GM21723 (cell line): ENCODE data around the gene TRIM37.
A peak's percentile ranks its signal among the peaks of the same experiment; 100 is the strongest.
"Not testable (repeated sequence)": the region's sequence is repeated elsewhere in the genome, so short reads cannot be mapped to it uniquely, and the experiment has no call there.

Source experiments
- ATAC-seq: cut with Tn5 transposase; IDR thresholded peaks from one replicate; pipeline ENCODE4 v1.9.1; 2021; ENCODE audit warnings: mild to moderate bottlenecking, moderate library complexity; ENCODE audit not compliant: unreplicated experiment

The TRIM37 gene

DNA sequence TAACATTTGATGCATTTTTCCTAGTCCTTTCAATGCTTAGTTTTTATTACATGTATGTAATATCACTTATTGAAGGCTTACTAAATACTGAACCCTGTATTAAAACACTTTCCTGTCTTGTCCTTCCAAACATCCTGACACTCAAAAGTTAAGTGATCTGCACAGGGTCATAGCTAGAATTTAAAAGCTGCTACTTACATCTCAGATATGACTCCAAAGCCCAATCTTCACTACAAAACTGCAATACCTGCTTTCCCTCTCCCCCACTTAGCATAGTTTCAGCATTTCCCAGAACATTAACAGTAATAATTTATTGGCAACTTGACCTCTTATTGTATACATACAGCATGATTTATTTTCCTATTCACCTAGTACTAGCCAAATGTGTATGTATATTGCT, 4.3 kb upstream of the TRIM37 start:
- ATAC-seq, result no peak

DNA sequence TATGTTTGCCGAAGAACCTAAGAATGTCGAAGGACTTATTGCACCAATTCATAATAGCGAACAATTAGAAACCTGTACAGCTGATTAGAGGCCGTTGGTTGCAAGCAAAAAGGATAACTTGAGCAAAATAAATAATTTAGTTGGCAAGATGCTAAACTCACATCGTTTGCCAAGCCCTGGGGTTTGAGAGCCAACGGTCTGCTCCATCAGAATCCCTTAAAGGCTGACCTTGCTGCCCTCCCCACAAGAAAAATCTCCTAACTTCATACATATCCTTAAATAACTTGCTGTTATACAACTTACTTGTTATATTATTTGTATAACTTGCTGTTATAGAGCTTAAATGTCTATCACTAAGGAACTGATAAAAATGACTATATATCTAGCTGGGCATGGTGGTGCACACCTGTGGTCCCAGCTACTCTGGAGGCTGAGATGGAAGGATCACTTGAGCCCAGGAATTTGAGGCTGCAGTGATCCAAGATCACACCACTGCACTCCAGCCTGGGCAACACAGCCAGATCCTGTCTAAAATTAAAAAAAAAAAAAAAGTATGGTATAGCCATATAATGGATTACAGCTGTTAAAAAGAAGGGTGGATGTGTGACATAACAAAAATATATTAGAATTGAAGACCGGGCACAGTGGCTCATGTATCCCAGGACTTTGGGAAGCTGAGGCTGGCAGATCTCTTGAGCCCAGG, 1.9 kb upstream of the TRIM37 start:
- no peak for ATAC-seq

DNA sequence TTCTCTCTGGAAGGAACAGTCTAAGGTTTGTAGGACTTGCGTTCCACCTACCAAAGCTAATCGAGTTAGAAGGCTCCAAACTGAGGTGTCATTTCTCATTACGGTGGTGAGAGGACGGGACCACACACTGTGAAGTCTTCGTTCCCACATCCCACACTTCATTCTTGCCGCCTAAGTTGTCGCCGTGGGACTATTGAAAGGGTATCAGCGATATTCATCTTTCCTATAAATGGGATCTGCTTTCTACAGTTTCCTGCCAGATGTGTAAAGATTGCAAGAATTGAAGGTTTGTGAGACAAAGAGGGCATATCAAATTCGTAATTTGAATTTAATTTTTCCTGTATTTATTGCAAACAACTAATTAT, 608 bp upstream of the TRIM37 start:
- ATAC-seq, result peak; percentile 7

DNA sequence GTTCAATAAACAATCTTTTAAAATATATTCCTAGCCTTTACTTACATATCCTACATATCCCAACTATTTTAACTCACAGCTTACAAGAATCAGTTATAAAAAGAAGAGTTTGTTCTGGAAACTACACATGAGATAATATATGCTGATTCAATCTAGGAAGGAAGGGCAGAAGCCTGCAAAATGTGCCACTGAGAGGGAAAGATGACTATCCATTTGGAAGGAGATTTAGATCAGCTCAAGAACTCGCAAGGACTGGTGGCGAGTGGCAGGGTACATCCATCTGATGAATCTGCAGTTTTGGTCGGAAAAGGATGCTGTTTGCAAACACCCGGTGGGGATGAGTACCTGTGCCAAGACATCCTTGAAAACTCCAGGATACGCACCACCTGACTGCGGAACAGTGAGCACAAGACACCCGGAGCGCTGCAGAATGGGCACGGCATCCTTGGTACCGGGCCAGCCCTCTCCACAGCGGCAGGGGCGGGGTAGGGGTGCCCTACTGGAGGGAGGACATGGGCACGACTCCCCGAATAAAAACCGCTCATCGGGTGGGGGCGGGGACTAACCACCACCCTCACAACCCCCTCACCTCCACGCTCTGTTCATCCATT, 723 bp downstream of the TRIM37 start:
- peak; percentile 39 for ATAC-seq

GRCh38 chr17:59101178-59101577, 5.5 kb downstream of the TRIM37 start:
- no peak for ATAC-seq

- no peak for ATAC-seq
These were observed 8.8 kb downstream of the TRIM37 start for GRCh38 chr17:59097876-59098275.

- no peak for ATAC-seq
These were observed 11.7 kb downstream of the TRIM37 start for GRCh38 chr17:59094861-59095530.

GRCh38 chr17:59093702-59094231, 12.9 kb downstream of the TRIM37 start:
- ATAC-seq, result no peak

DNA sequence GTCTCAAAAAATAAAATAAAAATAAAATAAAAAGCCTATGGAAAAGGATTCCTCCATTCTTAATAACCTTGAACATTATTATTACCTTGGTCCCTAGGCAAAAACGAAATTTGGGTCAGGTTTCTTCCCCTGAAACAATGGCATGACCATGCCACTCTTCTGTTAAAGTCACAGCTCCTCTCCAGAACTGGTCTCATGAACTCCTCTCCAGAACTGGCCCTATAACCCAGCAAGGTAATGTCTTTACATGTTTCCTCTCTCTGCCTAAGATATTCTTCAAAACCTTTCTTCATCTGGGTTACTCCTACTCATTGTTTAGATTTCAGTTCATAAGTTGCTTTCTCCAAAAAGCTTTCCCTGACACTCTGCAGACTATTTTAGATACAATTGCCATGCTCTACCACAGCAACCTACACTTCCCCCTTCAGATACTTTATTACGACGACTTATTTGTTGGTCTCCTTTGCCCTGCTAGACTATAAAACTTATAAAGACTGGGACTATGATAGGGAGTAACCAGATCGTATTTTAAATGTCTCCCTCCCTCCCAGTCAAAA, 13.5 kb downstream of the TRIM37 start:
- ATAC-seq, result no peak

DNA sequence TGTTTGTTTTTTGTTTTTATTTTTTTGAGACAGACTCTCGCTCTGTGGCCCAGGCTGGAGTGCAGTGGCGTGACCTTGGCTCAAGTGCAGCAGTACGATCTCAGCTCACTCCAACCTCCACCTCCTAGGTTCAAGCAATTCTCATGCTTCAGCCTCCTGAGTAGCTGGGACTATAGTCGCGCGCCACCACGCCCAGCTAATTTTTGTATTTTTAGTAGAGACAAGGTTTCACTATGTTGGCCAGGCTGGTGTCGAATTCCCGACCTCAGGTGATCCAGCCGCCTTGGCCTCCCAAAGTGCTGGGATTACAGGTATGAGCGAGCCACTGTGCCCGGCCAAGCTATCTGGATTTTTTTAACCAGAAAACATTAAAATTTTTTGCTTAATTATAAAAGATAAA, 16.1 kb downstream of the TRIM37 start:
- not testable (repeated sequence) for ATAC-seq

GRCh38 chr17:59084154-59084553, 22.5 kb downstream of the TRIM37 start:
- no peak for ATAC-seq

DNA sequence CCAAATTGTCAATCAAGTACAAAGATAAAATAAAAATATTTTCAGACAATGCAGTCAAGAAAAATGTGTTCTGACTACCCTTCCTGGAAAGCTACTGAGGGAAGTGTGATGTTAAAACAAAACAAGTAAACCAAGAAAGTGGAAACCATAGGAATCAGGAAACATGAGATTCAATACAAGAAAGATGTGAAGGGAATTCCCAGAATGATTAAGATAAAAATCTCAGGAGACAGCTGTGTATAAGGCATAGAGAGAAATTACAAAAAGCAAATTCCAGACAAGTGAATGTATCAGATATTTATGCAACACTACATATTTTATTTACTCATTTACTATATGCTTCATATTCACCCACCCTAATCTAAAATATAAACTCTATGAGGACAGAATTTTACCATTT, 32.2 kb downstream of the TRIM37 start:
- ATAC-seq, result no peak

DNA sequence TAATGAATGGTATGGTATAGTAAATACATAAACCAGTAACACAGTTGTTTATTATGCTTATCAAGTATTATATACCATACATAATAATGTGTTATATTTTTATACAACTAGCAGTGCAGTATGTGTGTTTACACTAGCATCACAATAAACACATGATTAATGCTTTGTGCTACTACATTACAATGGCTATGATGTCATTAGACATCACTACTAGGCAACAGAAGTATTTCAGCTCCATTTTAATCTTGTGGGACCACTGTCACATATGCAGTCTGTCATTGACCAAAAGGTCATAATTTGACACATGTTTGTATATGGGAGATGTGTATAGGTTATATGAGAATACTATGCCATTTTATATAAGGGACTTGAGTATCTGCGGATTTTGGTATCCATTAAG, 32.7 kb downstream of the TRIM37 start:
- no peak for ATAC-seq

GRCh38 chr17:59069856-59070255, 36.8 kb downstream of the TRIM37 start:
- no peak for ATAC-seq

GRCh38 chr17:59067756-59068155, 38.9 kb downstream of the TRIM37 start:
- no peak for ATAC-seq

DNA sequence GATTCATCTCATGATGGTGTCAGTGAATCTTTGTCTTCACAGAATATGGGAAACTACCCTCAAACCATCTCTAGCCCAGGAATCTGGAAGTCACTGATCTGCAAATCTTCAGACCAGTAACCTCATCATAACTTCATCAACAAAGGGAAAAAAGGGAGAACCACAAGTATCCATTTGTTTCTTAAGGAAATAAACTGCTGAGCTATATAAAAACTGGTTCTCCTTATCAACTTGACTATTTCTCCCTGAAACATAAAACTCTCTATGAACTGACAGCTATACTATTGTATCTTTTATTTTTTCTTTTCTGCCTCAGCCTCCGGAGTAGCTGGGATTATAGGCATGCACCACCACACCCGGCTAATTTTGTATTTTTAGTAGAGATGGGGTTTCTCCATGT, 39.3 kb downstream of the TRIM37 start:
- no peak for ATAC-seq

DNA sequence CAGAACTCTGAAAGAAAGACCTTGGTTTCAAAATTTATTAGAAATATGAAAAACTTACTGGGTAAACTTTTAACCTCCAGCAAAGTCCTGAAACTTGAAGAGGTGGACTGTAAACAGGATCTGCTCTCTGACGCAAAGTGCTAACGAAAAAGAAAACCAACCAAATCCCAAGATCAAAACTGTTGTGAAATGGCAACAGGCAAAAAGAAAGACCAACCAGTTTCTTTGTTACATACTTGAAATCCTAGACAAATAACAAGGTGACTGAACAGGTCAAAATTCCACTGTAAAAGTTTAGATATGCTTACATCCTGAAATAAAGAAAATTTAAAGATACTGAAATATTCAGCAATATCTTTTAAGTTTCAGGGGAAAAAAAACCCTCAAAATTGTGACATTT, 44.2 kb downstream of the TRIM37 start:
- ATAC-seq, result no peak

DNA sequence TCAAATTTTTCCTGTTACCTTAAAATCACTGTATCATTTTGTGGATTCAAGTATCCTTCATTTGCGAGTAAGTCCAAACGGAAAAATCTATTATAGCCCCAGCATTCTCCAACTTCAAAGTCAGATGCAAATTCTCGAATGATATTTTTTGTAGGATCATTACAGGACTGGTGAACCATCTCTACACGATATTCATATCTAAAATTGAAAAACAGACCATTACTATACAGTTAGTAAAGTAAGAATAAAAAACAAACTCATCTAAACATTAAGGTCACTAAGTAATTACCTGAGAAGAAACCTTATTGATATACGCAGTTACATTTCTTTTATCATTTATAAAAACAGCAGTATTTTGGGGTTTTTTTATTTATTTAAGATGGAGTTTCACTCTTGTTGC, 49.8 kb downstream of the TRIM37 start:
- no peak for ATAC-seq

- ATAC-seq, result no peak
These were observed 56.9 kb downstream of the TRIM37 start for GRCh38 chr17:59049798-59050197.

DNA sequence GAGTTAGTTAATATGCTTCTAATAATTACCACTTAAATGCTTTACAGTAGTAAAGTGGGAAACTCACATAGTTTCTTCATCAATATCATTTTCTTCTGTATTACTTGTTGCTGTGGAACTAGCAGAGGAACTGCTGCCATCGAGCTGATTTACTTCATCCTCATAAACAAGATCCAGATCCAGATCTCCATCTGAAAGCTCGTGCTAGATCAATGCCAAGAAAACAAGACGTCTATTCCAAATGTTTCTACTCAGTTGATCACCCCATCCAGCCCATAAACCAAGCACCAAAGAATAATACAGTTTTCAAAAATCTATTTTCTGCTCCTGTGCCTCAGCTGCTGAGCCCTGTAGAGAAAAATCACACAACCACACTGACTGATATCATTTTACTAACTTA, 59.1 kb downstream of the TRIM37 start:
- ATAC-seq, result no peak

DNA sequence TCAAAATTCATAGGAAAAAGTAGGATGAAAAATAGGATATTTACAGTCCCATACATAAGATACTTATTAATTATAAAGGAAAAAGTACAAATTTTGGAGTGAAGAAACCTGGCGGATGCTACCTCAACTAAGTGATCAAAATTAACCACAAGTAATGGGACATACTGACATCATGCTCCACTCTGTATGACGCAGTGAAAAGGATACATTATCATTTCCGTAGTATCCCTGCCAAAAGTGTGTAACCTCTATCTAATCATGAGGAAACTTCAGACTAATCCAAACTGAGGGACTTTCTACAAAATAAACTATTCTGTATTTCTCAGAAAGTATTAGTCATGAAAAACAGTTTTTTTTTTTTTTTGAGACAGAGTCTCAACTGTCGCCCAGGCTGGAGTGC, 60.5 kb downstream of the TRIM37 start:
- no peak for ATAC-seq

DNA sequence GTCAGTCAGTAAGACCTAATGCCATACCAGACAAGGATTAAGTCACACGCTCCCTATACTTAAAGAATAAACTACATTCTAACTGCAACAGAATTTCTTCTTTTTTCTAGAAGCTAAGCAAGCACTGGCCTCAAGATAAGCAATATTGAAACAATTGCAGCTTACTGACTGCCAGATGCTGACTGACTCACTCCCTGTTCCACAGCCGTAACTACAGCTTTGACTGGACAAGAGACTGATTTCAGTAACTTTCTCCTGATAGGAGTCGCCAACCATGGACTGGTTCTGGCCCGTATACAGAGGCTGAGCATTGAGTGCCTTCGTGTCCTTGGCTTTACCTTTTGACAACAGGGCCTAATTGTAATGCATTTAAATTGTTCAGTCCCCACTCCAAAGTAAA, 67.9 kb downstream of the TRIM37 start:
- ATAC-seq, result no peak
